Measurements from ENCODE around the gene SNU13. TPM values are rescaled to one million over a fixed set of nuclear protein-coding genes. Genes with fewer than 3 reads are reported as not detected.

The SNU13 gene
- total RNA-seq, 1 experiment from 2014 or later = 283 TPM

GRCh38 chr22:41650821-41651220 is 37.8 kb downstream of the SNU13 start:
- Histone ChIP-seq H3K27ac (ENCODE audit: low read depth, low read length) (no peak overlapping the region), H4K20me1 (ENCODE audit: insufficient read depth) (peaks cover 12% of the 10 kb centered on the region; the same call in 1 of the 2 replicates), H3K36me3 (ENCODE audit: control insufficient read depth in 1 of 2, insufficient read depth in 2 of 2, low read length in 2 of 2) (peaks cover 71 to 72% of the 10 kb centered on the region in 2 experiments), H3K4me3 (replicated peaks in 1 of 2; ENCODE audit: low read depth in 1 of 2, low read length in 2 of 2) (no peak overlapping the region), H3K79me2 (ENCODE audit: insufficient read depth, low read length) (peaks cover 80% of the 10 kb centered on the region), H3K9me2 (ENCODE audit: insufficient read depth) (no peaks in the 10 kb centered on the region), H3K9me3 (ENCODE audit: control insufficient read depth in 1 of 2, insufficient read depth in 1 of 2, low read depth in 1 of 2, low read length in 2 of 2) (no peaks in the 10 kb centered on the region), H2AFZ (ENCODE audit: low read depth, low read length, poor library complexity, severe bottlenecking) (no peak overlapping the region), H3K4me2 (ENCODE audit: low read length) (no peak overlapping the region), H3K4me1 (ENCODE audit: control insufficient read depth in 1 of 2, insufficient read depth in 2 of 2, low read length in 2 of 2) (no peaks in the 10 kb centered on the region), H3K27me3 (ENCODE audit: insufficient read depth, low read length) (no peaks in the 10 kb centered on the region), H3K9ac (ENCODE audit: low read length) (no peak overlapping the region)
- BruUV-seq (replicated peaks) = no TSS peak
- ATAC-seq = no peak
- intact Hi-C loops (cut with micrococcal nuclease) = no loop called here
- TF ChIP-seq EZH2phosphoT487 (IDR thresholded peaks at IDR 0.05; ENCODE audit: borderline replicate concordance) (no peak), FOSL1 (IDR thresholded peaks at IDR 0.05; ENCODE audit: low read depth) (no peak), EZH2 (IDR thresholded peaks at IDR 0.05) (no peak), SP1 (IDR thresholded peaks at IDR 0.05; ENCODE audit: low read depth) (no peak), RAD21 (IDR thresholded peaks at IDR 0.05; ENCODE audit: low read depth) (no peak), CEBPB (IDR thresholded peaks at IDR 0.05; ENCODE audit: low read depth) (no peak), SRF (IDR thresholded peaks at IDR 0.05; ENCODE audit: low read depth) (no peak), YY1 (IDR thresholded peaks at IDR 0.05; ENCODE audit: extremely low read depth, insufficient replicate concordance, low read depth, low read length) (no peak), MAX (IDR thresholded peaks at IDR 0.05) (no peak), ZNF274 (IDR thresholded peaks at IDR 0.05; ENCODE audit: low read depth, low read length) (no peak), ATF3 (IDR thresholded peaks at IDR 0.05) (no peak), EGR1 (IDR thresholded peaks at IDR 0.05; ENCODE audit: low read depth) (no peak), TCF7L2 (IDR thresholded peaks at IDR 0.05; ENCODE audit: borderline replicate concordance, extremely low read depth, insufficient read depth, insufficient read length) (no peak)
- TF ChIP-seq, protein P1, sequence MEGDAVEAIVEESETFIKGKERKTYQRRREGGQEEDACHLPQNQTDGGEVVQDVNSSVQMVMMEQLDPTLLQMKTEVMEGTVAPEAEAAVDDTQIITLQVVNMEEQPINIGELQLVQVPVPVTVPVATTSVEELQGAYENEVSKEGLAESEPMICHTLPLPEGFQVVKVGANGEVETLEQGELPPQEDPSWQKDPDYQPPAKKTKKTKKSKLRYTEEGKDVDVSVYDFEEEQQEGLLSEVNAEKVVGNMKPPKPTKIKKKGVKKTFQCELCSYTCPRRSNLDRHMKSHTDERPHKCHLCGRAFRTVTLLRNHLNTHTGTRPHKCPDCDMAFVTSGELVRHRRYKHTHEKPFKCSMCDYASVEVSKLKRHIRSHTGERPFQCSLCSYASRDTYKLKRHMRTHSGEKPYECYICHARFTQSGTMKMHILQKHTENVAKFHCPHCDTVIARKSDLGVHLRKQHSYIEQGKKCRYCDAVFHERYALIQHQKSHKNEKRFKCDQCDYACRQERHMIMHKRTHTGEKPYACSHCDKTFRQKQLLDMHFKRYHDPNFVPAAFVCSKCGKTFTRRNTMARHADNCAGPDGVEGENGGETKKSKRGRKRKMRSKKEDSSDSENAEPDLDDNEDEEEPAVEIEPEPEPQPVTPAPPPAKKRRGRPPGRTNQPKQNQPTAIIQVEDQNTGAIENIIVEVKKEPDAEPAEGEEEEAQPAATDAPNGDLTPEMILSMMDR (IDR thresholded peaks at IDR 0.05 in 2 of 3, conservative IDR thresholded peaks at IDR 0.05 in 1 of 3; ENCODE audit: borderline replicate concordance in 1 of 3, insufficient read depth in 1 of 3, low read depth in 2 of 3, low read length in 2 of 3) = no peak
- TF ChIP-seq, protein P2, sequence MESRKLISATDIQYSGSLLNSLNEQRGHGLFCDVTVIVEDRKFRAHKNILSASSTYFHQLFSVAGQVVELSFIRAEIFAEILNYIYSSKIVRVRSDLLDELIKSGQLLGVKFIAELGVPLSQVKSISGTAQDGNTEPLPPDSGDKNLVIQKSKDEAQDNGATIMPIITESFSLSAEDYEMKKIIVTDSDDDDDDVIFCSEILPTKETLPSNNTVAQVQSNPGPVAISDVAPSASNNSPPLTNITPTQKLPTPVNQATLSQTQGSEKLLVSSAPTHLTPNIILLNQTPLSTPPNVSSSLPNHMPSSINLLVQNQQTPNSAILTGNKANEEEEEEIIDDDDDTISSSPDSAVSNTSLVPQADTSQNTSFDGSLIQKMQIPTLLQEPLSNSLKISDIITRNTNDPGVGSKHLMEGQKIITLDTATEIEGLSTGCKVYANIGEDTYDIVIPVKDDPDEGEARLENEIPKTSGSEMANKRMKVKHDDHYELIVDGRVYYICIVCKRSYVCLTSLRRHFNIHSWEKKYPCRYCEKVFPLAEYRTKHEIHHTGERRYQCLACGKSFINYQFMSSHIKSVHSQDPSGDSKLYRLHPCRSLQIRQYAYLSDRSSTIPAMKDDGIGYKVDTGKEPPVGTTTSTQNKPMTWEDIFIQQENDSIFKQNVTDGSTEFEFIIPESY (IDR thresholded peaks at IDR 0.05; ENCODE audit: extremely low read depth, insufficient replicate concordance, low read length) = no peak
- POLR2A ChIA-PET = interaction anchor here (1.3 kb wide), 1 partner anchor 16 kb away, joined by 3 read pairs; no protein-coding TSS in a partner anchor
- RAD21 ChIA-PET (ENCODE audit: low non-redundant PET in 1 of 2, low total read pairs in 2 of 2, uncharacterized antibody in 2 of 2, unreplicated experiment in 2 of 2) = no interaction called here
- DNase-seq (ENCODE audit: low read depth, low spot score) = no peak
- CTCF ChIA-PET = interaction anchor here (1.2 kb wide), 1 partner anchor 16 kb away, joined by 5 read pairs; no protein-coding TSS in a partner anchor
